ENCODE results near the gene BICDL2.

DNA sequence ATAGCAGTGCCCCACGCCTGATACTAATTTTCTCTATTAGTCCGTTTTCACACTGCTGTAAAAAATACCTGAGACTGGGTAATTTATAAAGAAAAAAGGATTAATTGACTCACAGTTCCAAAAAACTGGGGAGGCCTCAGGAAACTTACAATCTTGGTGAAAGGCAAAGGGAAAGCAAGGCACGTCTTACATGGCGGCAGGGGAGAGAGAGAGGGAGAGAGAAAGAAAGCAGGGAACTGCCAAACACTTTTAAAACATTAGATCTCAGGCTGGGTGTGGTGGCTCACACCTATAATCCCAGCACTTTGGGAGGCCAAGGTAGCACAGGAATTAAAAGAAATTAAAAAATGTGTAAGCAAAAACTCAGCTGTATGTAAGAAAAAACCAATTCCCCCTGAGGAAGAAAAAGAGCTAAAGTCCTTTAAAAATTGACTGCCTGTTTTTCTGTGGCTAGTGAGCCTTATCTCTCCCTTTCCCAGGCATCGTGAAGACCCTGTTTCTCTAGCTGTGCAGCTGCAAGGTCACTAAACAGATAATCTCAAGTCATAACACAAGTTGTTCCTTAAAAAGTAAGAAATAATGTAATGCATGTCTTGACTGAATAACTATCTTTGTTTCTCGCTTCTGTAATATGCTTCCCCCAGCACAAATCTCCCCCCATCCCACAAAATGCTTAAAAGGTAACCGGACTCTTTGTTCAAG lies 48.4 kb upstream of the BICDL2 start:
- TF ChIP-seq POLR2A (IDR thresholded peaks at IDR 0.05; ENCODE audit: low read depth, low read length), result no peak
- TF ChIP-seq POLR2AphosphoS5 (IDR thresholded peaks at IDR 0.05; ENCODE audit: low read depth, low read length), result no peak
- TF ChIP-seq SPI1 (IDR thresholded peaks at IDR 0.05; ENCODE audit: low read depth, low read length), result no peak
- TF ChIP-seq TAF1 (IDR thresholded peaks at IDR 0.05; ENCODE audit: low read depth, low read length), result no peak
- no peak for TF ChIP-seq PAX5 (IDR thresholded peaks at IDR 0.05; ENCODE audit: insufficient read depth, low read length, severe bottlenecking)
